Upper lobe of left lung (tissue), 6 donors: ENCODE measurements around the gene KIAA1143. TPM values are rescaled to one million over a fixed set of nuclear protein-coding genes. Genes with fewer than 3 reads are reported as not detected.

Source experiments
- ATAC-seq, 2 donors: fragments of 200-7000 bp; cut with Tn5 transposase; one replicate each; pipeline ENCODE4 v1.9.1; 2022; ENCODE audit warnings: mild to moderate bottlenecking in 2 of 2, moderate library complexity in 2 of 2; ENCODE audit not compliant: low FRiP score in 2 of 2
- DNase-seq, 2 donors: peaks; one replicate each; pipeline ENCODE4 v3.0.0-alpha.2; 2019 to 2020
- H3K27ac ChIP-seq, 4 donors: fragments of 200-600 bp; sonication (generic); one replicate each; pipeline ENCODE4 v1.5.1; 2016 to 2019
- H3K27me3 ChIP-seq, 4 donors: fragments of 200-600 bp; sonication (generic); one replicate each; pipeline ENCODE4 v1.5.1; 2017 to 2019
- H3K36me3 ChIP-seq, 4 donors: fragments of 200-600 bp; sonication (generic); one replicate each; pipeline ENCODE4 v1.5.1; 2016 to 2019
- H3K4me1 ChIP-seq, 4 donors: fragments of 200-600 bp; sonication (generic); one replicate each; pipeline ENCODE4 v1.5.1; 2018 to 2019
- H3K4me3 ChIP-seq, 4 donors: fragments of 200-600 bp; sonication (generic); one replicate each; pipeline ENCODE4 v1.5.1; 2017 to 2019; ENCODE audit warnings: mild to moderate bottlenecking in 2 of 4, moderate library complexity in 1 of 4
- H3K9me3 ChIP-seq, 4 donors: fragments of 200-600 bp; sonication (generic); one replicate each; pipeline ENCODE4 v1.5.1; 2018 to 2019
- CTCF ChIP-seq, 6 experiments: fragments of 450-650 bp in 4 of 6; fragments of 200-600 bp in 2 of 6; sonication (generic) in 2 of 6; IDR thresholded peaks; one replicate each; pipeline ENCODE4 v1.5.1; 2016 to 2019; ENCODE audit warnings: antibody characterized with exemption in 6 of 6
- EP300 ChIP-seq, 4 donors: sonication (generic); formaldehyde crosslinking; IDR thresholded peaks; one replicate each; pipeline ENCODE4 v1.5.1; 2017; ENCODE audit warnings: antibody characterized with exemption in 4 of 4, control low read depth in 2 of 4
- POLR2A ChIP-seq, 4 donors: fragments of 450-650 bp; IDR thresholded peaks; one replicate each; pipeline ENCODE4 v1.5.1; 2016 to 2017; ENCODE audit warnings: antibody characterized with exemption in 4 of 4, mild to moderate bottlenecking in 2 of 4
- POLR2AphosphoS5 ChIP-seq, 2 donors: sonication (generic); formaldehyde crosslinking; IDR thresholded peaks; one replicate each; pipeline ENCODE4 v1.5.1; 2017; ENCODE audit warnings: antibody characterized with exemption in 2 of 2
- WGBS, 2 donors: methylation state at CpG; one replicate each; pipeline ENCODE4 v1.1.5; 2017 to 2018; 5-methylcytosine and 5-hydroxymethylcytosine counted together
- total RNA-seq, 6 donors: library from RNA; depleted of rRNA in 4 of 6; stranded (reverse); fragments of >200 nt in 4 of 6; gene quantifications; one replicate each; pipeline versions ENCODE4 v1.1.0 to v1.2.1, GENCODE V29; 2016 to 2021
- donor health status: DM: no; HTN: no; CAD: no; lungs with moderate emphysema.
- donor health status: DM: no; HTN: yes; CAD: no; lungs with severe emphysema.

Gene KIAA1143
- total RNA-seq, 6 donors from 2014 or later = 8.3 to 26.5 (median 17.6) TPM

- no peaks in the 10 kb centered on the region for H3K36me3 ChIP-seq
- WGBS, 2 donors = 93 to 96% methylated on average over 4 of the region's 4 CpGs
Observed at GRCh38 chr3:44795197-44795596, 33.8 kb upstream of the KIAA1143 start.

GRCh38 chr3:44782891-44783290 is 21.5 kb upstream of the KIAA1143 start:
- TF ChIP-seq CTCF (IDR thresholded peaks at IDR 0.05) (no peak), POLR2A (IDR thresholded peaks at IDR 0.05) (no peak), EP300 (IDR thresholded peaks at IDR 0.05) (no peak), POLR2AphosphoS5 (IDR thresholded peaks at IDR 0.05) (no peak)
- Histone ChIP-seq H3K9me3 (no peaks in the 10 kb centered on the region), H3K27ac (no peak overlapping the region), H3K27me3 (no peaks in the 10 kb centered on the region), H3K4me1 (no peaks in the 10 kb centered on the region), H3K4me3 (no peak overlapping the region), H3K36me3 (no peaks in the 10 kb centered on the region)
- WGBS, 2 donors = 93 to 94% methylated on average over 4 of the region's 4 CpGs
- no peak for ATAC-seq
- DNase-seq = no peak

More at GRCh38 chr3:44795197-44795596, 33.8 kb upstream of the KIAA1143 start:
- Histone ChIP-seq H3K27me3 (no peaks in the 10 kb centered on the region), H3K4me1 (no peaks in the 10 kb centered on the region), H3K9me3 (no peaks in the 10 kb centered on the region), H3K4me3 (no peak overlapping the region), H3K27ac (no peak overlapping the region)
- ATAC-seq = no peak
- no peak for TF ChIP-seq POLR2A (IDR thresholded peaks at IDR 0.05)
- TF ChIP-seq CTCF (IDR thresholded peaks at IDR 0.05) = no peak
- no peak for TF ChIP-seq POLR2AphosphoS5 (IDR thresholded peaks at IDR 0.05)
- TF ChIP-seq EP300 (IDR thresholded peaks at IDR 0.05) = no peak
- no peak for DNase-seq

- DNase-seq = no peak
- no peaks in the 10 kb centered on the region for H3K27me3 ChIP-seq
- peaks cover 5 to 22% (median 19%) of the 10 kb centered on the region in 4 donors for H3K9me3 ChIP-seq
- no peaks in the 10 kb centered on the region for H3K4me1 ChIP-seq
- ATAC-seq = no peak
- H3K27ac ChIP-seq = no peak overlapping the region
- 100% methylated on average over 1 of the region's 1 CpG for WGBS, 2 donors
- no peaks in the 10 kb centered on the region for H3K36me3 ChIP-seq
- TF ChIP-seq POLR2AphosphoS5 (IDR thresholded peaks at IDR 0.05) (no peak), EP300 (IDR thresholded peaks at IDR 0.05) (no peak), POLR2A (IDR thresholded peaks at IDR 0.05) (no peak), CTCF (IDR thresholded peaks at IDR 0.05) (no peak)
- H3K4me3 ChIP-seq = no peak overlapping the region
Observed at GRCh38 chr3:44772099-44772442, 10.7 kb upstream of the KIAA1143 start.

GRCh38 chr3:44771424-44772098 is 10.1 kb upstream of the KIAA1143 start:
- no peak overlapping the region for H3K27ac ChIP-seq
- H3K36me3 ChIP-seq = no peaks in the 10 kb centered on the region
- no peaks in the 10 kb centered on the region for H3K4me1 ChIP-seq
- no peak for DNase-seq
- TF ChIP-seq POLR2A (IDR thresholded peaks at IDR 0.05) (no peak), CTCF (IDR thresholded peaks at IDR 0.05) (no peak), POLR2AphosphoS5 (IDR thresholded peaks at IDR 0.05) (no peak), EP300 (IDR thresholded peaks at IDR 0.05) (no peak)
- no peak for ATAC-seq
- no peak overlapping the region for H3K4me3 ChIP-seq
- H3K9me3 ChIP-seq = peaks cover 5 to 22% (median 19%) of the 10 kb centered on the region in 4 donors
- no peaks in the 10 kb centered on the region for H3K27me3 ChIP-seq
- WGBS, 2 donors = 91 to 96% methylated on average over 1 of the region's 1 CpG

- no peak overlapping the region for H3K27ac ChIP-seq
- peaks cover 12 to 26% (median 16%) of the 10 kb centered on the region in 4 donors for H3K4me1 ChIP-seq
- no peaks in the 10 kb centered on the region for H3K36me3 ChIP-seq
- DNase-seq (no peak), ATAC-seq (no peak)
- H3K4me3 ChIP-seq = no peak overlapping the region
- no peak for TF ChIP-seq CTCF (IDR thresholded peaks at IDR 0.05)
- no peak for TF ChIP-seq POLR2A (IDR thresholded peaks at IDR 0.05)
- no peak for TF ChIP-seq POLR2AphosphoS5 (IDR thresholded peaks at IDR 0.05)
- no peak for TF ChIP-seq EP300 (IDR thresholded peaks at IDR 0.05)
- H3K27me3 ChIP-seq = no peaks in the 10 kb centered on the region
- H3K9me3 ChIP-seq = peaks cover 0 to under 1% (median 0%) of the 10 kb centered on the region in 4 donors
Observed at GRCh38 chr3:44764248-44764647, 2.8 kb upstream of the KIAA1143 start.
